DND-41 (cell line): Measurements from ENCODE around the gene TMCC1.

ENCODE experiments used
- ATAC-seq: fragments of 200-7000 bp; cut with Tn5 transposase; 3 replicates; pipeline ENCODE4 v1.9.1; 2021; ENCODE audit warnings: low read depth; ENCODE audit not compliant: insufficient read depth
- DNase-seq: peaks from one replicate; pipeline ENCODE4 v3.0.0-alpha.2; 2020
- H2AFZ ChIP-seq: 2 replicates; pipeline ENCODE4 v1.6.0; 2012; ENCODE audit warnings: low read depth, low read length
- H3K27ac ChIP-seq: 2 replicates; pipeline ENCODE4 v1.5.1; 2012; ENCODE audit warnings: low read length, inconsistent platforms
- H3K27me3 ChIP-seq: fragments of 200-600 bp; sonication (generic); 2 replicates; pipeline ENCODE4 v1.6.0; 2012; ENCODE audit warnings: low read length, mild to moderate bottlenecking, inconsistent platforms; ENCODE audit not compliant: insufficient read depth, poor library complexity
- H3K36me3 ChIP-seq: 2 replicates; pipeline ENCODE4 v1.5.1; 2012; ENCODE audit warnings: low read length, inconsistent platforms; ENCODE audit not compliant: insufficient read depth
- H3K4me1 ChIP-seq: 2 replicates; pipeline ENCODE4 v1.5.1; 2012; ENCODE audit warnings: mild to moderate bottlenecking, low read length; ENCODE audit not compliant: insufficient read depth
- H3K4me2 ChIP-seq: 2 replicates; pipeline ENCODE4 v1.6.0; 2012; ENCODE audit warnings: mild to moderate bottlenecking, moderate library complexity, low read length, inconsistent platforms; ENCODE audit not compliant: insufficient read depth
- H3K4me3 ChIP-seq, 2 experiments: fragments of 200-600 bp in 1 of 2; shearing (Covaris generic) in 1 of 2; 2 replicates each; pipeline ENCODE4 v1.5.1; 2012 to 2016; ENCODE audit warnings: inconsistent platforms in 2 of 2, low read length in 2 of 2, mild to moderate bottlenecking in 2 of 2, low read depth in 1 of 2, moderate library complexity in 1 of 2
- H3K79me2 ChIP-seq: 2 replicates; pipeline ENCODE4 v1.6.0; 2012; ENCODE audit warnings: low read length, inconsistent platforms; ENCODE audit not compliant: insufficient read depth
- H3K9ac ChIP-seq: 2 replicates; pipeline ENCODE4 v1.6.0; 2012; ENCODE audit warnings: low read depth, mild to moderate bottlenecking, inconsistent platforms, low read length, moderate library complexity
- H3K9me3 ChIP-seq: 2 replicates; pipeline ENCODE4 v1.5.1; 2012; ENCODE audit warnings: low read length, moderate library complexity, mild to moderate bottlenecking, inconsistent platforms; ENCODE audit not compliant: insufficient read depth, severe bottlenecking
- H4K20me1 ChIP-seq: 2 replicates; pipeline ENCODE4 v1.6.0; 2012; ENCODE audit warnings: low read length; ENCODE audit not compliant: insufficient read depth
- EZH2 ChIP-seq: IDR thresholded peaks from 3 replicates; pipeline ENCODE4 v1.6.1; 2012; ENCODE audit warnings: borderline replicate concordance, low read depth, mild to moderate bottlenecking, moderate library complexity, low read length, inconsistent platforms; ENCODE audit not compliant: severe bottlenecking
- TF ChIP-seq, protein P1 (sequence below): IDR thresholded peaks from 2 replicates; pipeline ENCODE4 v1.5.1; 2012; ENCODE audit warnings: borderline replicate concordance, low read length, moderate library complexity, mild to moderate bottlenecking; ENCODE audit not compliant: poor library complexity, severe bottlenecking; ENCODE audit errors: extremely low read depth

Gene TMCC1

DNA sequence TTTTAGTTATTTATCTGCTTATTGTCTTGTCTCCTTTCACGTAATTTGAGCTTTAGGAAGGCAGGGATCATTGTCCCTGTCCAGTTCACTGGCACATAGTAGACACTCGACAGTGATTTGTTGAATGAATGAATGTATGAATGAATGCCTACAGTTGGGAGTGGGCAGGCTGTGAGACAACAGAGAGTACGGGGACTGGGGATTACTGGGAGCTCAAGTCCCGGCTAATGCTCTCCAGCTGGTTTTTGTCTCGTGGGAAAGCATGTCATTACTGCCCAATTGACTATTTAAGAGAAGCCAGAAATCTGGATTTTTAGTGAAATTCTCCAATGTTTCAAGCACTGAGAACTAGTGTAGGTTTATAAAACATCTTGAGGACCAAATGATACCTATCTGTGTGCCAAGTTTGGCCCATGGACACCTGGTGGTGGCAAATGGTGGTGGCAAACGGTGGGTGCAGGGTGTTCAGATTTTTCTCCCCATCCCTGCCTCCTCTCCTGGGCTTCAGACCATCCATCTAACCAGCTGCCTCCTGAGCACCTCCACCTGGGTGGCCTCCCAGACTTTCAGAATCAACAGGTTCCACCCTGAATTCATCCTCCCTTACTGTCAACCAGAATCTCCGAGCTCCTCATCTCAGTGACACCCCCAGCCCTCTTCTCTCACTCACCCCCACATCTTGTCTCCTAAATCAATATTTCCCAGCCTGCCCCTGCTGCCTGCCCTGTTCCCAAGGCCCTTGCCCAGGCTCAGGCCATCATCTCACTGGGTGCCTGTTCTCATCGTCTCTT is 44.8 kb upstream of the TMCC1 start:
- no peaks in the 10 kb centered on the region for H3K36me3 ChIP-seq
- H3K79me2 ChIP-seq: no peaks in the 10 kb centered on the region
- no peak overlapping the region for H3K27ac ChIP-seq
- TF ChIP-seq, protein P1, sequence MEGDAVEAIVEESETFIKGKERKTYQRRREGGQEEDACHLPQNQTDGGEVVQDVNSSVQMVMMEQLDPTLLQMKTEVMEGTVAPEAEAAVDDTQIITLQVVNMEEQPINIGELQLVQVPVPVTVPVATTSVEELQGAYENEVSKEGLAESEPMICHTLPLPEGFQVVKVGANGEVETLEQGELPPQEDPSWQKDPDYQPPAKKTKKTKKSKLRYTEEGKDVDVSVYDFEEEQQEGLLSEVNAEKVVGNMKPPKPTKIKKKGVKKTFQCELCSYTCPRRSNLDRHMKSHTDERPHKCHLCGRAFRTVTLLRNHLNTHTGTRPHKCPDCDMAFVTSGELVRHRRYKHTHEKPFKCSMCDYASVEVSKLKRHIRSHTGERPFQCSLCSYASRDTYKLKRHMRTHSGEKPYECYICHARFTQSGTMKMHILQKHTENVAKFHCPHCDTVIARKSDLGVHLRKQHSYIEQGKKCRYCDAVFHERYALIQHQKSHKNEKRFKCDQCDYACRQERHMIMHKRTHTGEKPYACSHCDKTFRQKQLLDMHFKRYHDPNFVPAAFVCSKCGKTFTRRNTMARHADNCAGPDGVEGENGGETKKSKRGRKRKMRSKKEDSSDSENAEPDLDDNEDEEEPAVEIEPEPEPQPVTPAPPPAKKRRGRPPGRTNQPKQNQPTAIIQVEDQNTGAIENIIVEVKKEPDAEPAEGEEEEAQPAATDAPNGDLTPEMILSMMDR: no peak
- no peak for TF ChIP-seq EZH2
- H3K9ac ChIP-seq: no peak overlapping the region
- peaks cover 18% of the 10 kb centered on the region for H3K4me1 ChIP-seq
- no peaks in the 10 kb centered on the region for H4K20me1 ChIP-seq
- no peak overlapping the region for H3K4me2 ChIP-seq
- DNase-seq (no peak), ATAC-seq (no peak)
- H3K27me3 ChIP-seq: no peaks in the 10 kb centered on the region
- no peak overlapping the region for H3K4me3 ChIP-seq
- H2AFZ ChIP-seq: 0 out of 2 replicates have a peak overlapping the region, but pooled peaks have one; percentile 7
- H3K9me3 ChIP-seq: no peaks in the 10 kb centered on the region

- Histone ChIP-seq H3K4me1 (peaks cover 18% of the 10 kb centered on the region), H3K9me3 (no peaks in the 10 kb centered on the region), H3K79me2 (no peaks in the 10 kb centered on the region), H3K36me3 (no peaks in the 10 kb centered on the region), H3K9ac (no peak overlapping the region), H3K4me2 (no peak overlapping the region), H3K27ac (no peak overlapping the region), H2AFZ (0 out of 2 replicates have a peak overlapping the region, but pooled peaks have one; percentile 7), H3K27me3 (no peaks in the 10 kb centered on the region), H4K20me1 (no peaks in the 10 kb centered on the region), H3K4me3 (no peak overlapping the region)
- TF ChIP-seq EZH2: no peak
- TF ChIP-seq, protein P1: no peak
- DNase-seq (no peak), ATAC-seq (no peak)
Measured at GRCh38 chr3:129937717-129938116, 44.2 kb upstream of the TMCC1 start.

GRCh38 chr3:129936757-129937156 is 43.2 kb upstream of the TMCC1 start:
- H3K9me3 ChIP-seq: no peaks in the 10 kb centered on the region
- H2AFZ ChIP-seq: peak overlapping the region; percentile 73
- peak overlapping the region; percentile 33; the same call in 1 of the 2 replicates for H3K27ac ChIP-seq
- TF ChIP-seq, protein P1: no peak
- no peak for TF ChIP-seq EZH2
- H3K9ac ChIP-seq: peak overlapping the region; percentile 26
- H4K20me1 ChIP-seq: no peaks in the 10 kb centered on the region
- ATAC-seq (peak; percentile 80), DNase-seq (peak; percentile 48)
- H3K4me1 ChIP-seq: peaks cover 18% of the 10 kb centered on the region
- H3K4me2 ChIP-seq: peak overlapping the region; percentile 65
- peak overlapping the region in 1 of 2 experiments; percentile 50; a peak in 2 of 4 replicates for H3K4me3 ChIP-seq
- H3K36me3 ChIP-seq: no peaks in the 10 kb centered on the region
- H3K79me2 ChIP-seq: no peaks in the 10 kb centered on the region
- H3K27me3 ChIP-seq: no peaks in the 10 kb centered on the region
